B cell (primary cell): ENCODE results near the gene ARAP2. TPM values are rescaled to one million over a fixed set of nuclear protein-coding genes. Genes with fewer than 3 reads are reported as not detected.

Experiments used
- ATAC-seq: fragments of 200-7000 bp; cut with Tn5 transposase; one replicate; pipeline ENCODE4 v1.10.0; 2021; ENCODE audit warnings: low read depth, mild to moderate bottlenecking, moderate number of reproducible peaks, moderate library complexity
- CTCF ChIA-PET: fragments of 350-600 bp; sonication (Branson Sonifier 250); formaldehyde crosslinking; loops from one replicate; lab custom pipeline; 2021; ENCODE audit warnings: antibody characterized with exemption, inconsistent platforms; lab: Charles Lee
- POLR2A ChIA-PET: fragments of 350-600 bp; sonication (Branson Sonifier 250); formaldehyde crosslinking; loops from one replicate; lab custom pipeline; 2021; ENCODE audit warnings: antibody characterized with exemption; lab: Charles Lee
- DNase-seq: peaks from one replicate; pipeline ENCODE4 v3.0.0; 2013
- H2AFZ ChIP-seq: 2 replicates; pipeline ENCODE4 v1.6.1; 2012; ENCODE audit warnings: mild to moderate bottlenecking, low read depth, low read length; ENCODE audit not compliant: insufficient read depth, poor library complexity, severe bottlenecking
- H3K27ac ChIP-seq, 2 donors: 1 replicate in 1 of 2; 2 replicates in 1 of 2; pipeline ENCODE4 v1.5.1; 2012 to 2013; ENCODE audit warnings: low read length in 2 of 2, mild to moderate bottlenecking in 2 of 2, moderate library complexity in 1 of 2
- H3K27me3 ChIP-seq, 4 experiments: fragments of 200-600 bp in 1 of 4; sonication (generic) in 1 of 4; replicated peaks in 1 of 4; 1 replicate in 2 of 4; 2 replicates in 2 of 4; pipeline versions ENCODE4 v1.6.1 to v1.7.0; 2013 to 2016; ENCODE audit warnings: low read length in 3 of 4, mild to moderate bottlenecking in 2 of 4, mixed read lengths in 1 of 4, moderate library complexity in 1 of 4; ENCODE audit not compliant: insufficient read depth in 4 of 4, control insufficient read depth in 3 of 4; ENCODE audit errors: control extremely low read depth in 1 of 4
- H3K36me3 ChIP-seq, 2 experiments: replicated peaks in 1 of 2; 1 replicate in 1 of 2; 2 replicates in 1 of 2; pipeline versions ENCODE4 v1.6.1 to v1.7.1; 2013; ENCODE audit warnings: low read length in 1 of 2; ENCODE audit not compliant: insufficient read depth in 2 of 2, control insufficient read depth in 1 of 2; ENCODE audit errors: control extremely low read depth in 1 of 2, extremely low read depth in 1 of 2
- H3K4me1 ChIP-seq, 2 donors: fragments of 200-600 bp in 1 of 2; sonication (generic) in 1 of 2; 1 replicate in 1 of 2; 2 replicates in 1 of 2; pipeline versions ENCODE4 v1.5.1 to v1.6.1; 2013 to 2017; ENCODE audit warnings: low read length in 2 of 2; ENCODE audit not compliant: control insufficient read depth in 2 of 2, insufficient read depth in 2 of 2
- H3K4me2 ChIP-seq: replicated peaks from 2 replicates; pipeline ENCODE3; 2012; ENCODE audit warnings: mild to moderate bottlenecking, low read depth, low read length; ENCODE audit not compliant: poor library complexity, severe bottlenecking
- H3K4me3 ChIP-seq, 5 experiments: fragments of 200-600 bp in 1 of 5; sonication (generic) in 1 of 5; 1 replicate in 3 of 5; 2 replicates in 2 of 5; pipeline versions ENCODE4 v1.5.1 to v1.7.0; 2011 to 2016; ENCODE audit warnings: low read length in 4 of 5, mild to moderate bottlenecking in 4 of 5, low read depth in 2 of 5, control low read depth in 1 of 5, moderate library complexity in 1 of 5; ENCODE audit not compliant: insufficient read depth in 1 of 5; ENCODE audit errors: control extremely low read depth in 1 of 5, extremely low read depth in 1 of 5
- H3K79me2 ChIP-seq: fragments of 200-600 bp; sonication (generic); one replicate; pipeline ENCODE4 v1.6.0; 2016; ENCODE audit warnings: low read length; ENCODE audit not compliant: control insufficient read depth, insufficient read depth
- H3K9ac ChIP-seq: fragments of 200-600 bp; sonication (generic); 2 replicates; pipeline ENCODE4 v1.6.1; 2017; ENCODE audit warnings: mild to moderate bottlenecking, low read length, moderate library complexity
- H3K9me3 ChIP-seq, 3 donors: one replicate each; pipeline versions ENCODE4 v1.6.1 to v1.7.1; 2013; ENCODE audit warnings: low read length in 2 of 3; ENCODE audit not compliant: control insufficient read depth in 2 of 3, insufficient read depth in 1 of 3; ENCODE audit errors: control extremely low read depth in 1 of 3
- H4K20me1 ChIP-seq: 2 replicates; pipeline ENCODE4 v1.6.0; 2012; ENCODE audit warnings: mild to moderate bottlenecking, low read length; ENCODE audit not compliant: insufficient read depth, control insufficient read depth, poor library complexity, severe bottlenecking
- H3K27ac Mint-ChIP-seq: one replicate; pipeline ENCODE4 v1.8.0; 2021; ENCODE audit warnings: mixed read lengths
- H3K27me3 Mint-ChIP-seq: one replicate; pipeline ENCODE4 v1.8.0; 2021; ENCODE audit warnings: mixed read lengths
- H3K4me1 Mint-ChIP-seq: one replicate; pipeline ENCODE4 v1.8.0; 2021; ENCODE audit warnings: mixed read lengths
- H3K4me3 Mint-ChIP-seq: one replicate; pipeline ENCODE4 v1.8.0; 2021; ENCODE audit warnings: mixed read lengths
- H3K9me3 Mint-ChIP-seq: one replicate; pipeline ENCODE4 v1.8.0; 2022; ENCODE audit warnings: mixed read lengths; ENCODE audit not compliant: insufficient read depth
- EZH2 ChIP-seq: IDR thresholded peaks from 2 replicates; pipeline ENCODE4 v1.6.1; 2012; ENCODE audit warnings: borderline replicate concordance, low read depth, mild to moderate bottlenecking, moderate library complexity, low read length; ENCODE audit not compliant: insufficient read depth, poor library complexity, severe bottlenecking
- WGBS: methylation state at CpG from one replicate; pipeline ENCODE4 v1.1.5; 2013; ENCODE audit warnings: missing lambda C conversion rate; ENCODE audit not compliant: insufficient coverage; 5-methylcytosine and 5-hydroxymethylcytosine counted together
- intact Hi-C: fragments of 100-400 bp; cut with micrococcal nuclease; formaldehyde crosslinking; loops from one replicate; pipeline ENCODE4 v1.10.0; 2022
- polyA plus RNA-seq: library from polyadenylated mRNA; depleted of rRNA; stranded (reverse); fragments of >200 nt; gene quantifications from 2 replicates; pipeline ENCODE4 v1.2.3, GENCODE V29; 2012
- total RNA-seq, 2 donors: library from RNA; stranded (reverse); fragments of 120-200 nt in 1 of 2; gene quantifications; 1 replicate in 1 of 2; 2 replicates in 1 of 2; pipeline versions ENCODE4 v1.2.3 to v1.2.4, GENCODE V29; 2013 to 2022
- TF ChIP-seq, protein P1 (sequence below): fragments of 200-600 bp; IDR thresholded peaks from one replicate; pipeline ENCODE4 v1.8.0; 2022; ENCODE audit warnings: antibody characterized with exemption, mild to moderate bottlenecking

The ARAP2 gene
- total and polyA plus RNA-seq, 2 donors (not counting 1 experiment from before 2014, with no cell fraction given), result 13.2 to 88.0 TPM

DNA sequence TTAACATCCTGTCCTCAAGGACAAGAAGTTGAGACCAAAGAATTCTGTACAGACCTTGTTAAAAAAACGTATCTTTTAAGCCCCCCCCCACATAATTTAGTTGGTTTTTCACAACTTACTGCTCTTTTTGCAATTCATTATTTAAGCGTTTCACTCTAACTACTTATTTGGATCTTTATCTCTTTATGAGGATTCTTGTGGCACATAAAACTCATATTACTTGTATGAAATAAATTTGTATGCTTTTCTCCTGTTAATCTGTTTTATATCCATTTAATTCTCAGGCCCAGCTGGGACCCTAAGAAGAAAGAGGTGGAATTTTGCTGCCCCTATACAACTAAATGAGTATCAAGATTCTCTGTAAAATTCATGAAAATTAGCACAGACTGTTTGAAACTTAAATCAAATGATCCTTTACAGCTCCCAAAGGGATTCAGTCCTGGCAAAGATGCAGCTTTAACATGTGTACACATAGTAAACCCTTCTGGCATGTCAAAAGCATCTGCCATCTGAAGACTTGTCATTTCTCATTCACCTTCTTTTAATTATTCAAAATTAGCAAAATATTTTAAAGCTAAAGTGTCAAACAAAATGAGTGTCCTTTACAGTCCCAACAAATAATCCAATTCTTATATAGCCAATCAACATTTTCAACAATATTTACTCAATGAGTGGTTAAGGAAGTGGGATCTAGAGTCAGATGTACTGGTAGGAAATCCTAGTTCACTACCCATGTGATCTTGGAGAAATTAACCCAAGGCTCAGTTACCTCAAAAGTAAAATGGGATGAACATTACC is 17.7 kb downstream of the ARAP2 start:
- Histone ChIP-seq H3K79me2 (peaks cover 47% of the 10 kb centered on the region), H3K9me3 (no peaks in the 10 kb centered on the region), H3K4me1 (peaks cover 13 to 14% of the 10 kb centered on the region in 2 donors), H3K4me2 (no peak overlapping the region), H3K36me3 (peaks cover 0 to 2% of the 10 kb centered on the region in 2 experiments), H3K9ac (no peak overlapping the region), H3K4me3 (no peak overlapping the region), H4K20me1 (peaks cover 13% of the 10 kb centered on the region), H2AFZ (no peak overlapping the region), H3K27me3 (no peaks in the 10 kb centered on the region), H3K27ac (peak overlapping the region in 1 of 2 donors; percentile 39)
- Mint-ChIP-seq H3K27me3 (no peaks in the 10 kb centered on the region), H3K9me3 (no peaks in the 10 kb centered on the region), H3K4me3 (no peak overlapping the region), H3K4me1 (peaks cover 62% of the 10 kb centered on the region), H3K27ac (no peak overlapping the region)
- intact Hi-C loops, result no loop called here
- no peak for ATAC-seq
- CTCF ChIA-PET, result interaction anchor here (1.3 kb wide), 1 partner anchor 18 kb away, joined by 4 read pairs; the partner anchor contains the start of gene ARAP2
- WGBS, result 80% methylated on average over 1 of the region's 2 CpGs
- POLR2A ChIA-PET, result no interaction called here
- no peak for DNase-seq
- no peak for TF ChIP-seq EZH2
- TF ChIP-seq, protein P1, sequence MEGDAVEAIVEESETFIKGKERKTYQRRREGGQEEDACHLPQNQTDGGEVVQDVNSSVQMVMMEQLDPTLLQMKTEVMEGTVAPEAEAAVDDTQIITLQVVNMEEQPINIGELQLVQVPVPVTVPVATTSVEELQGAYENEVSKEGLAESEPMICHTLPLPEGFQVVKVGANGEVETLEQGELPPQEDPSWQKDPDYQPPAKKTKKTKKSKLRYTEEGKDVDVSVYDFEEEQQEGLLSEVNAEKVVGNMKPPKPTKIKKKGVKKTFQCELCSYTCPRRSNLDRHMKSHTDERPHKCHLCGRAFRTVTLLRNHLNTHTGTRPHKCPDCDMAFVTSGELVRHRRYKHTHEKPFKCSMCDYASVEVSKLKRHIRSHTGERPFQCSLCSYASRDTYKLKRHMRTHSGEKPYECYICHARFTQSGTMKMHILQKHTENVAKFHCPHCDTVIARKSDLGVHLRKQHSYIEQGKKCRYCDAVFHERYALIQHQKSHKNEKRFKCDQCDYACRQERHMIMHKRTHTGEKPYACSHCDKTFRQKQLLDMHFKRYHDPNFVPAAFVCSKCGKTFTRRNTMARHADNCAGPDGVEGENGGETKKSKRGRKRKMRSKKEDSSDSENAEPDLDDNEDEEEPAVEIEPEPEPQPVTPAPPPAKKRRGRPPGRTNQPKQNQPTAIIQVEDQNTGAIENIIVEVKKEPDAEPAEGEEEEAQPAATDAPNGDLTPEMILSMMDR, result no peak
